GM13977 (cell line): ENCODE measurements around the gene ALG10B.

Experiments
- DNase-seq: peaks from one replicate; pipeline ENCODE4 v3.0.0; 2012; ENCODE audit warnings: low spot score
- CTCF ChIP-seq: IDR thresholded peaks from 2 replicates; pipeline ENCODE4 v1.5.1; 2012; ENCODE audit warnings: mild to moderate bottlenecking, control low read depth; ENCODE audit not compliant: insufficient read depth; ENCODE audit errors: extremely low read depth, missing control alignments
- in situ Hi-C: fragments of 300-500 bp; cut with MboI; formaldehyde crosslinking; loops from one replicate; pipeline ENCODE4 v1.12.0; 2022; ENCODE audit warnings: low sequenced_read_pairs, low pct_unique_long_range_greater_than_20kb, mixed read lengths, inconsistent platforms; ENCODE audit not compliant: unreplicated experiment

Gene ALG10B

GRCh38 chr12:38316391-38317129 lies at the start of gene ALG10B:
Gene ALG10B (plus strand): TSS chr12:38316774. CDS start chr12:38316894, 120 bp downstream.
- in situ Hi-C loops = loop anchor here (10.0 kb wide), 1 partner anchor 182 kb away; no protein-coding TSS in a partner anchor
- TF ChIP-seq CTCF = peak; percentile 65
- DNase-seq = peak; percentile 78

GRCh38 chr12:38268612-38269011 lies 48.0 kb upstream of the ALG10B start:
- TF ChIP-seq CTCF = no peak
- in situ Hi-C loops = no loop called here
- DNase-seq = no peak

- no peak for TF ChIP-seq CTCF
- in situ Hi-C loops = no loop called here
- DNase-seq = no peak
These were observed 46.7 kb upstream of the ALG10B start for GRCh38 chr12:38269897-38270296.

GRCh38 chr12:38279756-38280155 lies 36.8 kb upstream of the ALG10B start:
- in situ Hi-C loops = no loop called here
- no peak for DNase-seq
- TF ChIP-seq CTCF = no peak

GRCh38 chr12:38282886-38283285 lies 33.7 kb upstream of the ALG10B start:
- no peak for DNase-seq
- in situ Hi-C loops = no loop called here
- no peak for TF ChIP-seq CTCF

GRCh38 chr12:38289396-38289795 lies 27.2 kb upstream of the ALG10B start:
- in situ Hi-C loops = no loop called here
- TF ChIP-seq CTCF = no peak
- no peak for DNase-seq
